SW480 (cell line): Measurements from ENCODE around the gene ZSCAN26.

Source experiments
- DNase-seq: peaks from one replicate; pipeline ENCODE4 v3.0.0-alpha.2; 2016; ENCODE audit warnings: low spot score

The ZSCAN26 gene

GRCh38 chr6:28322661-28323060, 55.7 kb downstream of the ZSCAN26 start:
- no peak for DNase-seq

GRCh38 chr6:28323813-28324424, 57.0 kb downstream of the ZSCAN26 start:
- DNase-seq, result no peak

GRCh38 chr6:28326371-28326948, 59.5 kb downstream of the ZSCAN26 start:
- DNase-seq, result no peak
